ENCODE measurements around the gene ATAT1. TPM values are rescaled to one million over a fixed set of nuclear protein-coding genes. Genes with fewer than 3 reads are reported as not detected.

The ATAT1 gene
- total RNA-seq, 1 donor from 2014 or later, result 30.3 TPM

DNA sequence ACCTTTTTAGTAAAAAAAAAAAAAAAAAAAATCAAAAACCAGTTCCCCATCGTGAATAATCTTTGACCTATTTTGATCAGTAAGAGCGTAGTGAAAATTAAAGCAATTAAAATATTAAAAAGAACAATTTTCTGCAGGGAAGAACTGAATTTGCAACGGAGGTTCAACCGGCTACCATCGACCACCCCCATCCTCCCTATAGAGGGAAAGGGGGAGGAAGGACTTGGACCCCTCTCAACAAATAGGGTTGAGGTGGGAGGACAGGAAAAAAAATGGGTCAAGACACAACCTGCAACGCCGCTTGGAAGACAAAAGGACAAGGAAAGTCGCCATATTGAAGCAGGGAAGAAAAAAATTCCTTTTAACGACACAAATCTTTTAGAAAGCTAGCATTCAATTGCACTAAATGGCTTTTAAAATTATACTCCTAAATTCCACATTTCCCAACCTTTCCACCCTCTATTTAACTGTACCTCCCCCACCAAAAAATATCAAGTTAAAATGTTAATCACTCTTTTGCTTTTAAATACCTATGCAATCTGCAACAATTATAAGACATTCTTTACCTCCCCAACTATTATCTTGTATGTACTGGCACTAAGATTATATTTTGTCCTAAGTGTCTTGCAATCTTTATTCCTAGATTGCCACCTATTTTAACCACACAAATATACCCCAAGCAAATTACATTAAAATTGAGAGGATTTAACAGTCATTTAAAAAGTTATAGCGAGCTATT is 11.3 kb upstream of the ATAT1 start:
- Mint-ChIP-seq H3K9me3 (ENCODE audit: unreplicated experiment) (no peaks in the 10 kb centered on the region), H3K4me1 (ENCODE audit: unreplicated experiment) (peaks cover 45% of the 10 kb centered on the region), H3K27ac (ENCODE audit: unreplicated experiment) (peak overlapping the region; percentile 100)

DNA sequence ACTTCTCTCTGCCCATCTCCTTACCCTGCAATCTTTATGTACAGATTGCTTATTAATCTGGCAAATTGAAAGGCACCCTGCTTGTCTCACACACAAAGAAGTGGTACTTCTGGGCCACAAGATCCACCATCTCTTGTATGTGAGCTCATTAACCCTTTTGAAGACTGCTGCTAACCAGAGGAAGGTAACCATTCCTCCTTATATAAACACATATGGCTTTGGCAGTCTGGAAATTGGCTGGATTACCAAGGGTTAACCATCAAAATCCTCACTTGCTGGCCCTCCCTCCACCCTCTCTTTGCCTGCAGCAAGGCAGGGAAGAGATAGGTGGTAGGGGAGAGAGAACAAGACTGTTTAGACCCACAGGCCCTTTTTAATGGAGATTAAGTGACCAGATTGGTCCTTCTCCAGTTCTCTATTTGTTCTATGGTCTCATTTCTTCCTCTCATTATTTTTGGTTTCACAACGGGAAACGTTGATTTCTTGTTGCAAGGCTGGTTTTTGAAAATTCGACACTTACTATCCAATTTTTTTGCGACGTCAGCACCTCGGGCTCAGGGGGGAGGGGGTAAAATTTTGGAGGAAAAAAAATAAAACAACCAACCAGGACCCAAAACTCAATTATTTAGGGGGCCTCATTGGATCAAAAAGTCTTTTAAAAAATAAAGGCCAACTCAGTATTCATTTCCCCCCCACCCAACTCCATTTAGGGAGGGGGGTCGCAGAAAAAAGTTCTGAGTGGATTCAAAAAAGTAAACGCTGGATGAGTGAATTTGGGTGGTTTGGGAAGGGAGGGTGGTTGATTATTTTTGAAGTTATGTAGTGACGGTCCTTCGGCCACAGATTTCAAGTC is 10.5 kb upstream of the ATAT1 start:
- Mint-ChIP-seq H3K9me3 (ENCODE audit: unreplicated experiment) (no peaks in the 10 kb centered on the region), H3K27ac (ENCODE audit: unreplicated experiment) (peak overlapping the region; percentile 100), H3K4me3 (ENCODE audit: unreplicated experiment) (peak overlapping the region; percentile 99), H3K4me1 (ENCODE audit: unreplicated experiment) (peaks cover 45% of the 10 kb centered on the region), H3K27me3 (ENCODE audit: unreplicated experiment) (peaks cover 20% of the 10 kb centered on the region), H3K36me3 (ENCODE audit: low read depth, unreplicated experiment) (peaks cover 34% of the 10 kb centered on the region)
- DNase-seq (ENCODE audit: low spot score), result no peak
- TF ChIP-seq, protein P1, sequence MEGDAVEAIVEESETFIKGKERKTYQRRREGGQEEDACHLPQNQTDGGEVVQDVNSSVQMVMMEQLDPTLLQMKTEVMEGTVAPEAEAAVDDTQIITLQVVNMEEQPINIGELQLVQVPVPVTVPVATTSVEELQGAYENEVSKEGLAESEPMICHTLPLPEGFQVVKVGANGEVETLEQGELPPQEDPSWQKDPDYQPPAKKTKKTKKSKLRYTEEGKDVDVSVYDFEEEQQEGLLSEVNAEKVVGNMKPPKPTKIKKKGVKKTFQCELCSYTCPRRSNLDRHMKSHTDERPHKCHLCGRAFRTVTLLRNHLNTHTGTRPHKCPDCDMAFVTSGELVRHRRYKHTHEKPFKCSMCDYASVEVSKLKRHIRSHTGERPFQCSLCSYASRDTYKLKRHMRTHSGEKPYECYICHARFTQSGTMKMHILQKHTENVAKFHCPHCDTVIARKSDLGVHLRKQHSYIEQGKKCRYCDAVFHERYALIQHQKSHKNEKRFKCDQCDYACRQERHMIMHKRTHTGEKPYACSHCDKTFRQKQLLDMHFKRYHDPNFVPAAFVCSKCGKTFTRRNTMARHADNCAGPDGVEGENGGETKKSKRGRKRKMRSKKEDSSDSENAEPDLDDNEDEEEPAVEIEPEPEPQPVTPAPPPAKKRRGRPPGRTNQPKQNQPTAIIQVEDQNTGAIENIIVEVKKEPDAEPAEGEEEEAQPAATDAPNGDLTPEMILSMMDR (IDR thresholded peaks at IDR 0.05; ENCODE audit: unreplicated experiment), result no peak

More for the DNA sequence above, 11.3 kb upstream of the ATAT1 start:
- peak overlapping the region; percentile 99 for H3K4me3 Mint-ChIP-seq (ENCODE audit: unreplicated experiment)
- TF ChIP-seq, protein P1 (IDR thresholded peaks at IDR 0.05; ENCODE audit: unreplicated experiment), result no peak
- peaks cover 34% of the 10 kb centered on the region for H3K36me3 Mint-ChIP-seq (ENCODE audit: low read depth, unreplicated experiment)
- no peak for DNase-seq (ENCODE audit: low spot score)
- H3K27me3 Mint-ChIP-seq (ENCODE audit: unreplicated experiment), result peaks cover 20% of the 10 kb centered on the region

DNA sequence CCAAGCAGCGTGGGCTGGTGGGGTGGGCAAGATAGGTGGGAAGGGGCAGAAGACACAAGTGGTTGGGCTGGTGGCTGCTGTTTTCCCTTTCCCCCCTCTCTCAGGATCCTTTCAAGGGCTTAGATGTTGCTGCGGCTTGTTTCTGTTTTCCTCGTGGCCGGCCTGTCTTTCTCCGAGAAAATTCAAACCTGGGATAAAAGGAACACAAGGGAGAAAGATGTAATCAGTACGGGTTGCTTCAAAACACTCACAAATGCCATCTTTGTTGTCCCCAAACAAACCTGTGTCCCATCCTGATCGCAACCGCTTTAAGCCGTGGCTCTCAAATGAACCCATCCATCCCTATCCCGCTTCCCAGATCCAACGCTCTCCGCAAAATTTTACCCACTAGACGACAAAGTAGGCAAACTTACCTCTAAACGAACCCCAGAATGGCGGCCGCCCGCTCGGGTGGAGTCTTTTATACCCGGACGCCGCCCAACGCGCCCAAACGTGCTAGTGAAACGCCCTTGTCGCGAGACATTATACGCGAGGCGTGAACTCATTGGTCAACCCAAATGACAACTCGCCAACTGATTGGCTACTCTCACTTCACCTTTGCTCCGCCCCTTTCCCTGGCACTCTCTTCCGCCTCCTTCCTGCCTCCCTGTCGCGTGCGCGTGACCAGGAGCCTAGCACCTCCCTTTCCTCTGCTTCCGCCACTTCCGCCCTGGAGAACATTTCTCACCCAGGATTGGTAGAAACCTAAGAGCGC is 9.7 kb upstream of the ATAT1 start, which contains the start of gene PPP1R10:
Gene PPP1R10 (minus strand): TSS at position 433 of the 754 bp plus-strand sequence. CDS start 7,299 bp downstream, outside the sequence.
- H3K36me3 Mint-ChIP-seq (ENCODE audit: low read depth, unreplicated experiment), result peaks cover 34% of the 10 kb centered on the region

DNA sequence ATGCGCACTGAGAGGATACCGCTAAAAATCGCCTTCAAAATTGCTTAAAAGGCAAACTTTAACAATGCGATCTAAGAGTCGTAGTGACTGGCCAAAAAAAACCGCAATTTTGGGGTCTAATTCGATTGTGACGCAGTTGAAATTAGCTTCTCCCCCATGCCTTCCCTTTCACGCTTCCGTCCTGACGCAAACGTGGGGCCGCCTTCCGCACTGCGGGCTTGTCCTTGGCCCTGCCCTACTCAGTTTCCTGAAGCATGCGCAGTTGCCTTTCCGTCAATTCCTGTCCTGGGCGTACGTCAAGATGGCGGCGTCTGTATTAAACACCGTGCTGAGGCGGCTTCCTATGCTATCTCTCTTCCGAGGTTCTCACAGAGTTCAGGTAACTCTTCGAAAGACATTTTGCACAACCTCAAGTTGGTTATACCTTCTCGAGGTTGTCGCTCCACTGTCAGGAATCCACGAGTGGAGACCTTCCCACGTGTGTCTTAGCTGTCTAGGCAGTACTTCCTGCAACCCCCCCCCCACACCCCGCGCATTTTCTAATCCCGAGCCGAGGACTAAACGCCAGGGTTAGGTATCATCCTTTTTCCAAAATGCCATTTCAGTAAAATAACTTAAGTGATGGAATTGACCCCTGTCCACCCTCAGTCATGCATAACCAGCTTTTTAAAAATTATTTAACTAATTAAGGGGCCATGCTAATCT is 9.0 kb upstream of the ATAT1 start, which contains the start of gene MRPS18B:
Gene MRPS18B (plus strand): TSS at position 276 of the 705 bp plus-strand sequence. CDS start 26 bp downstream, at position 302.
- TF ChIP-seq, protein P1 (IDR thresholded peaks at IDR 0.05; ENCODE audit: unreplicated experiment), result no peak
- peaks cover 34% of the 10 kb centered on the region for H3K36me3 Mint-ChIP-seq (ENCODE audit: low read depth, unreplicated experiment)
- H3K4me3 Mint-ChIP-seq (ENCODE audit: unreplicated experiment), result peak within 1 kb of the TSS; percentile 99
- peaks cover 20% of the 10 kb centered on the region for H3K27me3 Mint-ChIP-seq (ENCODE audit: unreplicated experiment)
- peaks cover 41% of the 10 kb centered on the region for H3K4me1 Mint-ChIP-seq (ENCODE audit: unreplicated experiment)
- H3K9me3 Mint-ChIP-seq (ENCODE audit: unreplicated experiment), result no peaks in the 10 kb centered on the region
- peak within 1 kb of the TSS; percentile 100 for H3K27ac Mint-ChIP-seq (ENCODE audit: unreplicated experiment)
- peak; percentile 89 for DNase-seq (ENCODE audit: low spot score)

More for the DNA sequence above, 9.7 kb upstream of the ATAT1 start, which contains the start of gene PPP1R10:
- H3K27ac Mint-ChIP-seq (ENCODE audit: unreplicated experiment), result peak within 1 kb of the TSS; percentile 100
- H3K27me3 Mint-ChIP-seq (ENCODE audit: unreplicated experiment), result peaks cover 20% of the 10 kb centered on the region
- peak within 1 kb of the TSS; percentile 99 for H3K4me3 Mint-ChIP-seq (ENCODE audit: unreplicated experiment)
- peak; percentile 96 for DNase-seq (ENCODE audit: low spot score)
- peaks cover 41% of the 10 kb centered on the region for H3K4me1 Mint-ChIP-seq (ENCODE audit: unreplicated experiment)
- H3K9me3 Mint-ChIP-seq (ENCODE audit: unreplicated experiment), result no peaks in the 10 kb centered on the region
- TF ChIP-seq, protein P1 (IDR thresholded peaks at IDR 0.05; ENCODE audit: unreplicated experiment), result no peak

Data from endothelial cell (in vitro differentiated cells).